Natural killer cell (primary cell): ENCODE data around the gene CTBP1. TPM values are rescaled to one million over a fixed set of nuclear protein-coding genes. Genes with fewer than 3 reads are reported as not detected.

Experiments
- ATAC-seq, 3 donors: fragments of 150-1000 bp in 2 of 3; fragments of 200-7000 bp in 1 of 3; cut with Tn5 transposase; 1 replicate in 1 of 3; 2 replicates in 2 of 3; pipeline ENCODE4 v1.10.0; 2021; ENCODE audit warnings: mild to moderate bottlenecking in 2 of 3, moderate library complexity in 2 of 3
- DNase-seq, 2 donors: peaks; one replicate each; pipeline versions ENCODE4 v3.0.0 to v3.0.0-alpha.2; 2013 to 2021; ENCODE audit warnings: mixed read lengths in 1 of 2
- H3K27ac ChIP-seq: one replicate; pipeline ENCODE4 v1.5.1; 2013; ENCODE audit warnings: mild to moderate bottlenecking, low read length
- H3K27me3 ChIP-seq: one replicate; pipeline ENCODE4 v1.6.1; 2013; ENCODE audit warnings: low read length; ENCODE audit not compliant: control insufficient read depth, insufficient read depth
- H3K36me3 ChIP-seq: one replicate; pipeline ENCODE4 v1.6.1; 2013; ENCODE audit warnings: low read length; ENCODE audit not compliant: control insufficient read depth, insufficient read depth
- H3K4me1 ChIP-seq: one replicate; pipeline ENCODE4 v1.6.1; 2013; ENCODE audit warnings: low read length; ENCODE audit not compliant: control insufficient read depth, insufficient read depth
- H3K4me3 ChIP-seq: one replicate; pipeline ENCODE4 v1.5.1; 2013; ENCODE audit warnings: low read length
- H3K9me3 ChIP-seq: one replicate; pipeline ENCODE4 v1.6.1; 2013; ENCODE audit warnings: low read length; ENCODE audit not compliant: control insufficient read depth, insufficient read depth
- H3K27ac Mint-ChIP-seq, 2 donors: one replicate each; pipeline ENCODE4 v1.8.0; 2022; ENCODE audit warnings: mild to moderate bottlenecking in 2 of 2, mixed read lengths in 2 of 2, moderate library complexity in 1 of 2
- H3K27me3 Mint-ChIP-seq, 2 donors: one replicate each; pipeline ENCODE4 v1.8.0; 2022; ENCODE audit warnings: low read depth in 2 of 2, mixed read lengths in 2 of 2
- H3K36me3 Mint-ChIP-seq: one replicate; pipeline ENCODE4 v1.8.0; 2022; ENCODE audit warnings: mixed read lengths
- H3K4me1 Mint-ChIP-seq, 2 donors: one replicate each; pipeline ENCODE4 v1.8.0; 2022; ENCODE audit warnings: mixed read lengths in 2 of 2
- H3K4me3 Mint-ChIP-seq: one replicate; pipeline ENCODE4 v1.8.0; 2022; ENCODE audit warnings: mild to moderate bottlenecking, moderate library complexity, mixed read lengths
- H3K9me3 Mint-ChIP-seq, 2 donors: one replicate each; pipeline ENCODE4 v1.8.0; 2022; ENCODE audit warnings: mixed read lengths in 2 of 2
- WGBS: methylation state at CpG from one replicate; pipeline ENCODE4 v1.1.7; 2013; ENCODE audit warnings: missing lambda C conversion rate; ENCODE audit not compliant: insufficient coverage; 5-methylcytosine and 5-hydroxymethylcytosine counted together
- intact Hi-C: fragments of 100-400 bp; cut with micrococcal nuclease; formaldehyde crosslinking; loops from one replicate; pipeline ENCODE4 v1.14.2; 2022
- total RNA-seq, 4 donors: library from RNA; stranded (reverse); fragments of 120-200 nt in 1 of 4; gene quantifications; one replicate each; pipeline versions ENCODE4 v1.2.3 to v1.2.4, GENCODE V29; 2013 to 2022
- TF ChIP-seq, protein P1 (sequence below): fragments of 200-600 bp; IDR thresholded peaks from one replicate; pipeline ENCODE4 v1.8.0; 2022; ENCODE audit warnings: antibody characterized with exemption

The CTBP1 gene
- total RNA-seq, result 100 to 1,000 TPM; 384 to 388 (median 388) TPM
- 161 TPM for total RNA-seq (2013)

DNA sequence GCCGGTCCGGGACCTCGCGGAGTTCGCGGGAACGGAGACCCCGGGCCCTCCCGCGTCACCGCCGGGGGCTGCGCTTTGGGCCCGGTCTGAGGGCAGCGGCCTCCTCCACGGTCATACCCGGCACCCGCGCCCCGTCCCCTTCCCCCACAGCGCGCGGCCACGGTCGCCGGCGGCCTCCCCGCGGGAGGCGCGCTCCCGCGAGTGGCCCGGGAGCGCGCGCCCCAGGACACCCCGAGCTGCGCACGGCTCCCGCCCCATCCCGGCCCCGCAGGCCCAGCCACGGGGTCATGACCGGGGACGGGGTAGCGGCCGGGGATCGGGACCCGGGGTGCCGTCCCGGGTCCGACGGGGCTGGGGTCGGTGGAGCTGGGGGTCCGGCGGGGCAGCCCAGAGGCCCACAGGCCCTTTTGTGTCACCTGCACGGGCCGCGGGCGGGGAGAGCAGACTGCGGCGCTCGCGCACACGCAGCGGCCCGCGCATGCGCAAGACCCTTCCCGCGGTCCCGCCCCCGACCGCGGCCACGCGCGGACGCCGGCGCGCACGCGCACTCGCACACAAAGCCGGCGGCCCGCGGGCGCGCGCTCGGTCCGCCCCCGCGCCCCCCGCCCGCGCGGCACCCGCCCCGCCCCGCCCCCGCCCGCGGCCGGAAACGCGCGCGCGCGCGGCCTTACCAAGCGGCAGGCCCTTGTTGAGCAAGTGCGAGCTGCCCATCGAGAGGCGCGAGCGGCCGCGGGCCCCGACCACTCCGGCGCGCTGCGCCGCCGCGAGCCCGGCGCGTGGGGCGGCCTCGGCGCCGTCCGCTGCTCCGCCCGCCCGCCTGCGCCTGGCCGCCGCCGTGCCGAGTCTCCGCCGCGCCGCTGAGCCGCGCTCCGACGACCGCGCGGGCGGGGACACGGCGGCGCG lies at the start of gene CTBP1:
CTBP1 (minus strand) TSS at position 886 of the 903 bp plus-strand sequence. CDS start 7,799 bp downstream, outside the sequence.
- intact Hi-C loops, result loop anchor here (1.0 to 2.0 kb wide), 4 partner anchors 20 to 98 kb away; partner anchors contain the start of gene MAEA
- Mint-ChIP-seq H3K27me3 (no peaks in the 10 kb centered on the region), H3K4me1 (peaks cover 68 to 78% of the 10 kb centered on the region in 2 donors), H3K9me3 (no peaks in the 10 kb centered on the region), H3K4me3 (peak within 1 kb of the TSS; percentile 92), H3K36me3 (no peaks in the 10 kb centered on the region), H3K27ac (peak within 1 kb of the TSS; percentile 94 to 97)
- under 1% methylated on average over 163 of the region's 163 CpGs for WGBS
- ATAC-seq (peak; percentile 44 to 77 (median 53)), DNase-seq (peak; percentile 91 to 98)
- Histone ChIP-seq H3K27ac (peak within 1 kb of the TSS; percentile 96), H3K4me3 (peak within 1 kb of the TSS; percentile 91), H3K4me1 (peaks cover 80% of the 10 kb centered on the region), H3K27me3 (no peaks in the 10 kb centered on the region), H3K36me3 (peaks cover 5% of the 10 kb centered on the region), H3K9me3 (no peaks in the 10 kb centered on the region)
- TF ChIP-seq, protein P1, sequence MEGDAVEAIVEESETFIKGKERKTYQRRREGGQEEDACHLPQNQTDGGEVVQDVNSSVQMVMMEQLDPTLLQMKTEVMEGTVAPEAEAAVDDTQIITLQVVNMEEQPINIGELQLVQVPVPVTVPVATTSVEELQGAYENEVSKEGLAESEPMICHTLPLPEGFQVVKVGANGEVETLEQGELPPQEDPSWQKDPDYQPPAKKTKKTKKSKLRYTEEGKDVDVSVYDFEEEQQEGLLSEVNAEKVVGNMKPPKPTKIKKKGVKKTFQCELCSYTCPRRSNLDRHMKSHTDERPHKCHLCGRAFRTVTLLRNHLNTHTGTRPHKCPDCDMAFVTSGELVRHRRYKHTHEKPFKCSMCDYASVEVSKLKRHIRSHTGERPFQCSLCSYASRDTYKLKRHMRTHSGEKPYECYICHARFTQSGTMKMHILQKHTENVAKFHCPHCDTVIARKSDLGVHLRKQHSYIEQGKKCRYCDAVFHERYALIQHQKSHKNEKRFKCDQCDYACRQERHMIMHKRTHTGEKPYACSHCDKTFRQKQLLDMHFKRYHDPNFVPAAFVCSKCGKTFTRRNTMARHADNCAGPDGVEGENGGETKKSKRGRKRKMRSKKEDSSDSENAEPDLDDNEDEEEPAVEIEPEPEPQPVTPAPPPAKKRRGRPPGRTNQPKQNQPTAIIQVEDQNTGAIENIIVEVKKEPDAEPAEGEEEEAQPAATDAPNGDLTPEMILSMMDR, result no peak

DNA sequence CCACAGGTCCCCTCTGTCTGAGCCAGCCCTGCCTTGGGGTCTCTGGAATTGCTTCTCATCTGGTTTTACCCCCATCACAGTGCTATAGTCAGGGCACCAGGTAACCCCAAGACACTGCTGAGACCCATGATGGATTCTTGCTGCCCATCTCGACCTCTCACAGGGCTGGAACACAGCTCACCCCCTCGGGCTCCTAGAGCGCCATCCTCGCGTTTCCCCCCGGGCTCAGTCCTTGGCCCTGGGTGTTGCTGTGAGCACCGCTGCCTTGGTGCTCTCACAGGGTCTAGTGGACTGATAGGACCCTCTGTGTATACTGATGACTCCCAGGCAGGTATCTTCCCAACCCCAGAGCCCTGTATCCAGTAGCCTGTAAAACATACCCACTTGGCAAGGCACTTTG lies 49.5 kb upstream of the CTBP1 start:
- peak overlapping the region in 1 of 2 donors; percentile 47 for H3K27ac Mint-ChIP-seq
- no peaks in the 10 kb centered on the region for H3K9me3 ChIP-seq

DNA sequence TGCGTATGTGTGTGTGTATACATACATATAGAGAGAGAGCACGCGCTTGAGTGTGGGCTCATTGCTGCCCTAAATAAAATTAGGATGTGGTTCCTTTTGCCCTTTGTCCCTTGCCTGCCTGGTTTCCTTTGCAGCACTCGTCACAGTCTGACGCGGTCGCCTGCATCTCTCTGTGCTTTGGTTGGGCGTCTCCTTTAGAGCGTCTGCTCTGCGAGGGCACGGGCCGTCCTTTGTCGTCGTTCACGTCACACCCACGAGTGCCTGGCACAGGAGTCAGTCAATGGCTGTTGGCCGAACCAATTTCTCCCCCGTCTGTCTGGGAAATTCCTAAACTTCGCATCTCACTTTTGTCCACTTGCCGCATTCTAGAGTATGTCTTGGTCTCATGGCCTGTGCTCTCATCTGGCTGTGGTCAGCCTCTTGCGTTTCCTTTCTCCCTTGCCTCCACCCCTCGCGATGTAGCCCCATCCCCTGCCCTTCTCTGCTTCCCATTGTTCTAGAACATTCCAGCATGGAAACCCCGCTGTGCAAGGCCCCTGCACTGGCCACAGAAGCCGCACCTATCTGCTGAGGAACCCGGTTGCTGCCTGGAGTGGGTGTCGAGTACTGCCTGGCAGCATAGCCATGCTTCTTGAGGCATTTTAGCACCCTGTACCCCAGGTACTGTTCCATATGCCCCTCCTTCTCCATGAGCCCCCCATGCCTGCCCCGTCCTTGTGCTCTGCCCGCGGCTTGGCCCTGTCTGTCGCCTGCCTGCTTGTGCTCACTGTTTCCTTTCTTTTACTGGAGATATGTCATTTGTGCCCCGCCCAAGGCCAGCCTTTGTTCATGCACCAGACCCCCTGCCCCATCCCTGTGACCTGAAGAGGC lies 48.8 kb upstream of the CTBP1 start:
- no peaks in the 10 kb centered on the region for H3K9me3 Mint-ChIP-seq
- peak in 1 of 3 donors; percentile 66 for ATAC-seq
- no peaks in the 10 kb centered on the region for H3K27me3 ChIP-seq
- peaks cover 32% of the 10 kb centered on the region for H3K36me3 ChIP-seq
- peaks cover 35 to 74% of the 10 kb centered on the region in 2 donors for H3K4me1 Mint-ChIP-seq
- H3K27ac ChIP-seq, result no peak overlapping the region
- peaks cover 27% of the 10 kb centered on the region for H3K4me1 ChIP-seq
- H3K4me3 Mint-ChIP-seq, result no peak overlapping the region
- no peak overlapping the region for H3K4me3 ChIP-seq
- DNase-seq, result no peak
- TF ChIP-seq, protein P1, result no peak
- no peaks in the 10 kb centered on the region for H3K27me3 Mint-ChIP-seq
- H3K36me3 Mint-ChIP-seq, result no peaks in the 10 kb centered on the region
- no peaks in the 10 kb centered on the region for H3K9me3 ChIP-seq
- peak overlapping the region; percentile 36 to 47 for H3K27ac Mint-ChIP-seq
- intact Hi-C loops, result no loop called here
- WGBS, result 84% methylated on average over 32 of the region's 32 CpGs

More for the DNA sequence above, 49.5 kb upstream of the CTBP1 start:
- intact Hi-C loops, result no loop called here
- 97% methylated on average over 7 of the region's 7 CpGs for WGBS
- Mint-ChIP-seq H3K36me3 (no peaks in the 10 kb centered on the region), H3K9me3 (no peaks in the 10 kb centered on the region), H3K4me3 (no peak overlapping the region), H3K27me3 (no peaks in the 10 kb centered on the region), H3K4me1 (peaks cover 35 to 71% of the 10 kb centered on the region in 2 donors)
- peaks cover 26% of the 10 kb centered on the region for H3K4me1 ChIP-seq
- H3K36me3 ChIP-seq, result peaks cover 32% of the 10 kb centered on the region
- DNase-seq (no peak), ATAC-seq (no peak)
- TF ChIP-seq, protein P1, result no peak
- H3K27me3 ChIP-seq, result no peaks in the 10 kb centered on the region
- H3K4me3 ChIP-seq, result no peak overlapping the region
- H3K27ac ChIP-seq, result no peak overlapping the region
